ENCODE results near the gene MEFV. TPM values are rescaled to one million over a fixed set of nuclear protein-coding genes. Genes with fewer than 3 reads are reported as not detected.

MEFV gene, protein sequence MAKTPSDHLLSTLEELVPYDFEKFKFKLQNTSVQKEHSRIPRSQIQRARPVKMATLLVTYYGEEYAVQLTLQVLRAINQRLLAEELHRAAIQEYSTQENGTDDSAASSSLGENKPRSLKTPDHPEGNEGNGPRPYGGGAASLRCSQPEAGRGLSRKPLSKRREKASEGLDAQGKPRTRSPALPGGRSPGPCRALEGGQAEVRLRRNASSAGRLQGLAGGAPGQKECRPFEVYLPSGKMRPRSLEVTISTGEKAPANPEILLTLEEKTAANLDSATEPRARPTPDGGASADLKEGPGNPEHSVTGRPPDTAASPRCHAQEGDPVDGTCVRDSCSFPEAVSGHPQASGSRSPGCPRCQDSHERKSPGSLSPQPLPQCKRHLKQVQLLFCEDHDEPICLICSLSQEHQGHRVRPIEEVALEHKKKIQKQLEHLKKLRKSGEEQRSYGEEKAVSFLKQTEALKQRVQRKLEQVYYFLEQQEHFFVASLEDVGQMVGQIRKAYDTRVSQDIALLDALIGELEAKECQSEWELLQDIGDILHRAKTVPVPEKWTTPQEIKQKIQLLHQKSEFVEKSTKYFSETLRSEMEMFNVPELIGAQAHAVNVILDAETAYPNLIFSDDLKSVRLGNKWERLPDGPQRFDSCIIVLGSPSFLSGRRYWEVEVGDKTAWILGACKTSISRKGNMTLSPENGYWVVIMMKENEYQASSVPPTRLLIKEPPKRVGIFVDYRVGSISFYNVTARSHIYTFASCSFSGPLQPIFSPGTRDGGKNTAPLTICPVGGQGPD
- 0.10 and 0.25 TPM in 2 replicates for total RNA-seq
- total RNA-seq (2013): 1.5 TPM
- polyA plus RNA-seq: 0.24 and 0.29 TPM in 2 replicates
- 1.1 and 1.5 TPM in 2 replicates for polyA minus RNA-seq

DNA sequence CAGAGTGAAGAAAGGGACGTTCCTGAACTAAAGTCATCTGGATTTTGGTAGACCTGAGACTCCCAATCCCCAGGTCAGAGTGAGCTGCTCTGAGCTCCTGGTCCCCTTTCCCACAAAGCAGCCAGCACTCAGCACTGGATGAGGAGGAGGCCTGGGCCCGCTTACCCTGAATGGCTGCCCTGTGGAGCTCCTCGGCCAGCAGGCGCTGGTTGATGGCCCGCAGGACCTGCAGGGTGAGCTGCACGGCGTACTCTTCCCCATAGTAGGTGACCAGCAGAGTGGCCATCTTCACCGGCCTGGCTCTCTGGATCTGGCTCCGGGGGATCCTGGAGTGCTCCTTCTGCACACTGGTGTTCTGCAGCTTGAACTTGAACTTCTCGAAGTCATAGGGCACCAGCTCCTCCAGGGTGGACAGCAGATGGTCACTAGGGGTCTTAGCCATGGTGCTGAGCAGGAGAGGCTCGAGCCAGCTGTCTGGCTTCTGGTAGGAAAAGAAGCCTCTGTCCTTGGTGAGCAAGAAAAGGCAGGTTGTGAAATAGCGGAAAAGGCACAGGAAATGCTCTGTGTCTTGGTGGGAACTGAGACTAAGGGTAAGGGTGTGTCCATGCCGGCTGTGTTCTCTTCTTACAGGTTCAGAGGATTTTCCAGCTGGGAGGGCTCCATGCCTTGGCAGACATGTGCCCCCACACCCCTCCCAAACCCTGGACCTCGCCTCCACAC lies at the start of gene MEFV:
Gene MEFV (minus strand): TSS at position 488 of the 720 bp plus-strand sequence. CDS start 46 bp downstream, at position 442.
- no peak within 1 kb of the TSS for H3K27ac ChIP-seq (ENCODE audit: low read length in 2 of 2)
- H3K4me2 ChIP-seq (replicated peaks; ENCODE audit: low read depth, low read length, poor library complexity, severe bottlenecking): no peak within 1 kb of the TSS
- WGBS (ENCODE audit: insufficient coverage): 89% methylated on average over 12 of the region's 14 CpGs
- H3K4me3 ChIP-seq (ENCODE audit: control extremely low read depth in 1 of 5, extremely low read depth in 1 of 5, insufficient read depth in 1 of 5, low read depth in 2 of 5, low read length in 4 of 5): peak within 1 kb of the TSS in 1 of 5 experiments; percentile 53
- no peaks in the 10 kb centered on the region for H3K4me1 ChIP-seq (ENCODE audit: control insufficient read depth in 2 of 2, insufficient read depth in 2 of 2, low read length in 2 of 2)
- no peak within 1 kb of the TSS for H3K9ac ChIP-seq (ENCODE audit: low read length)
- Mint-ChIP-seq H3K27ac (no peak within 1 kb of the TSS), H3K9me3 (ENCODE audit: insufficient read depth) (no peaks in the 10 kb centered on the region), H3K4me1 (no peaks in the 10 kb centered on the region), H3K27me3 (peaks cover 21% of the 10 kb centered on the region), H3K4me3 (no peak within 1 kb of the TSS)
- DNase-seq (no peak), ATAC-seq (ENCODE audit: low read depth) (no peak)
- H4K20me1 ChIP-seq (ENCODE audit: control insufficient read depth, insufficient read depth, low read length, poor library complexity, severe bottlenecking): no peaks in the 10 kb centered on the region
- intact Hi-C loops (cut with micrococcal nuclease): no loop called here
- TF ChIP-seq, protein P1, sequence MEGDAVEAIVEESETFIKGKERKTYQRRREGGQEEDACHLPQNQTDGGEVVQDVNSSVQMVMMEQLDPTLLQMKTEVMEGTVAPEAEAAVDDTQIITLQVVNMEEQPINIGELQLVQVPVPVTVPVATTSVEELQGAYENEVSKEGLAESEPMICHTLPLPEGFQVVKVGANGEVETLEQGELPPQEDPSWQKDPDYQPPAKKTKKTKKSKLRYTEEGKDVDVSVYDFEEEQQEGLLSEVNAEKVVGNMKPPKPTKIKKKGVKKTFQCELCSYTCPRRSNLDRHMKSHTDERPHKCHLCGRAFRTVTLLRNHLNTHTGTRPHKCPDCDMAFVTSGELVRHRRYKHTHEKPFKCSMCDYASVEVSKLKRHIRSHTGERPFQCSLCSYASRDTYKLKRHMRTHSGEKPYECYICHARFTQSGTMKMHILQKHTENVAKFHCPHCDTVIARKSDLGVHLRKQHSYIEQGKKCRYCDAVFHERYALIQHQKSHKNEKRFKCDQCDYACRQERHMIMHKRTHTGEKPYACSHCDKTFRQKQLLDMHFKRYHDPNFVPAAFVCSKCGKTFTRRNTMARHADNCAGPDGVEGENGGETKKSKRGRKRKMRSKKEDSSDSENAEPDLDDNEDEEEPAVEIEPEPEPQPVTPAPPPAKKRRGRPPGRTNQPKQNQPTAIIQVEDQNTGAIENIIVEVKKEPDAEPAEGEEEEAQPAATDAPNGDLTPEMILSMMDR (IDR thresholded peaks at IDR 0.05): no peak
- no peak for TF ChIP-seq EZH2 (IDR thresholded peaks at IDR 0.05; ENCODE audit: borderline replicate concordance, insufficient read depth, low read depth, low read length, poor library complexity, severe bottlenecking)
- POLR2A ChIA-PET: no interaction called here
- no peaks in the 10 kb centered on the region for H3K79me2 ChIP-seq (ENCODE audit: control insufficient read depth, insufficient read depth, low read length)
- CTCF ChIA-PET: interaction anchor here (1.2 kb wide), 1 partner anchor 11 kb away, joined by 3 read pairs; no protein-coding TSS in a partner anchor
- H3K9me3 ChIP-seq (ENCODE audit: control extremely low read depth in 1 of 3, control insufficient read depth in 2 of 3, insufficient read depth in 1 of 3, low read length in 2 of 3): peaks cover 0 to 5% (median 0%) of the 10 kb centered on the region in 3 donors
- peaks cover 0 to 15% (median 3%) of the 10 kb centered on the region in 4 experiments for H3K27me3 ChIP-seq (replicated peaks in 1 of 4; ENCODE audit: control extremely low read depth in 1 of 4, control insufficient read depth in 3 of 4, insufficient read depth in 4 of 4, low read length in 3 of 4)
- no peaks in the 10 kb centered on the region for H3K36me3 ChIP-seq (replicated peaks in 1 of 2; ENCODE audit: control extremely low read depth in 1 of 2, control insufficient read depth in 1 of 2, extremely low read depth in 1 of 2, insufficient read depth in 2 of 2, low read length in 1 of 2)
- no peak within 1 kb of the TSS for H2AFZ ChIP-seq (ENCODE audit: insufficient read depth, low read depth, low read length, poor library complexity, severe bottlenecking)

All from B cell (primary cell).